Measurements from ENCODE around the gene RAB1A.
A peak's percentile ranks its signal among the peaks of the same experiment; 100 is the strongest.

RAB1A gene

GRCh38 chr2:65056215-65057053, 73.5 kb downstream of the RAB1A start, which contains the start of gene CEP68:
Gene CEP68, plus strand, starts transcription at chr2:65056416. Its CDS starts 13,029 bp downstream, at chr2:65069445.
- H3K27me3 ChIP-seq (ENCODE audit: low read depth, low read length), result no peaks in the 10 kb centered on the region
- peaks cover 7% of the 10 kb centered on the region for H3K36me3 ChIP-seq (replicated peaks; ENCODE audit: low read depth, low read length)
- TF ChIP-seq CTCF (IDR thresholded peaks at IDR 0.05; ENCODE audit: low read depth, low read length) (no peak), EZH2phosphoT487 (IDR thresholded peaks at IDR 0.05; ENCODE audit: low read depth) (no peak)
- H3K27ac ChIP-seq (ENCODE audit: low read length), result peak within 1 kb of the TSS; percentile 11
- peaks cover 47% of the 10 kb centered on the region for H3K4me1 ChIP-seq (ENCODE audit: low read length)
- peaks cover 20% of the 10 kb centered on the region for H3K79me2 ChIP-seq (ENCODE audit: low read length)
- H3K4me3 ChIP-seq (ENCODE audit: low read length), result peak within 1 kb of the TSS; percentile 89
- H4K20me1 ChIP-seq (ENCODE audit: insufficient read depth, low read length), result peaks cover 18% of the 10 kb centered on the region; the same call in 1 of the 2 replicates
- H2AFZ ChIP-seq (ENCODE audit: low read depth, low read length), result peak within 1 kb of the TSS; percentile 64; the same call in 1 of the 2 replicates
- H3K9ac ChIP-seq (ENCODE audit: low read length), result peak within 1 kb of the TSS; percentile 71
- peak within 1 kb of the TSS; percentile 97 for H3K4me2 ChIP-seq (ENCODE audit: low read length)
- no peaks in the 10 kb centered on the region for H3K9me3 ChIP-seq (ENCODE audit: insufficient read depth, low read length)

- H3K9ac ChIP-seq (ENCODE audit: low read length), result peak overlapping the region; percentile 51
- no peaks in the 10 kb centered on the region for H3K9me3 ChIP-seq (ENCODE audit: insufficient read depth, low read length)
- H3K36me3 ChIP-seq (replicated peaks; ENCODE audit: low read depth, low read length), result peaks cover 7% of the 10 kb centered on the region
- H3K4me3 ChIP-seq (ENCODE audit: low read length), result peak overlapping the region; percentile 89
- no peaks in the 10 kb centered on the region for H3K27me3 ChIP-seq (ENCODE audit: low read depth, low read length)
- H3K27ac ChIP-seq (ENCODE audit: low read length), result peak overlapping the region; percentile 5; the same call in 1 of the 2 replicates
- peak overlapping the region; percentile 96 for H3K4me2 ChIP-seq (ENCODE audit: low read length)
- TF ChIP-seq EZH2phosphoT487 (IDR thresholded peaks at IDR 0.05; ENCODE audit: low read depth) (no peak), CTCF (IDR thresholded peaks at IDR 0.05; ENCODE audit: low read depth, low read length) (no peak)
- H3K4me1 ChIP-seq (ENCODE audit: low read length), result peaks cover 43% of the 10 kb centered on the region
- H3K79me2 ChIP-seq (ENCODE audit: low read length), result peaks cover 20% of the 10 kb centered on the region
- H4K20me1 ChIP-seq (ENCODE audit: insufficient read depth, low read length), result peaks cover 15% of the 10 kb centered on the region; the same call in 1 of the 2 replicates
- peak overlapping the region; percentile 64; the same call in 1 of the 2 replicates for H2AFZ ChIP-seq (ENCODE audit: low read depth, low read length)
Observed at GRCh38 chr2:65055422-65056214, 74.3 kb downstream of the RAB1A start.

GRCh38 chr2:65054749-65055421, 75.0 kb downstream of the RAB1A start:
- Histone ChIP-seq H3K4me3 (ENCODE audit: low read length) (peak overlapping the region; percentile 89), H3K27ac (ENCODE audit: low read length) (no peak overlapping the region), H3K9me3 (ENCODE audit: insufficient read depth, low read length) (no peaks in the 10 kb centered on the region), H3K79me2 (ENCODE audit: low read length) (peaks cover 20% of the 10 kb centered on the region), H4K20me1 (ENCODE audit: insufficient read depth, low read length) (peaks cover 15% of the 10 kb centered on the region; the same call in 1 of the 2 replicates), H3K9ac (ENCODE audit: low read length) (no peak overlapping the region), H3K27me3 (ENCODE audit: low read depth, low read length) (no peaks in the 10 kb centered on the region), H2AFZ (ENCODE audit: low read depth, low read length) (no peak overlapping the region), H3K4me1 (ENCODE audit: low read length) (peaks cover 43% of the 10 kb centered on the region), H3K36me3 (replicated peaks; ENCODE audit: low read depth, low read length) (peaks cover 7% of the 10 kb centered on the region), H3K4me2 (ENCODE audit: low read length) (peak overlapping the region; percentile 96)
- TF ChIP-seq EZH2phosphoT487 (IDR thresholded peaks at IDR 0.05; ENCODE audit: low read depth) (no peak), CTCF (IDR thresholded peaks at IDR 0.05; ENCODE audit: low read depth, low read length) (no peak)
